T1000 (cell line): Measurements from ENCODE around the gene PLIN4.

Experiments
- DNase-seq: peaks from one replicate; lab custom pipeline; 2025; ENCODE audit warnings: mixed read lengths; lab: John Stamatoyannopoulos, UW

The PLIN4 gene

DNA sequence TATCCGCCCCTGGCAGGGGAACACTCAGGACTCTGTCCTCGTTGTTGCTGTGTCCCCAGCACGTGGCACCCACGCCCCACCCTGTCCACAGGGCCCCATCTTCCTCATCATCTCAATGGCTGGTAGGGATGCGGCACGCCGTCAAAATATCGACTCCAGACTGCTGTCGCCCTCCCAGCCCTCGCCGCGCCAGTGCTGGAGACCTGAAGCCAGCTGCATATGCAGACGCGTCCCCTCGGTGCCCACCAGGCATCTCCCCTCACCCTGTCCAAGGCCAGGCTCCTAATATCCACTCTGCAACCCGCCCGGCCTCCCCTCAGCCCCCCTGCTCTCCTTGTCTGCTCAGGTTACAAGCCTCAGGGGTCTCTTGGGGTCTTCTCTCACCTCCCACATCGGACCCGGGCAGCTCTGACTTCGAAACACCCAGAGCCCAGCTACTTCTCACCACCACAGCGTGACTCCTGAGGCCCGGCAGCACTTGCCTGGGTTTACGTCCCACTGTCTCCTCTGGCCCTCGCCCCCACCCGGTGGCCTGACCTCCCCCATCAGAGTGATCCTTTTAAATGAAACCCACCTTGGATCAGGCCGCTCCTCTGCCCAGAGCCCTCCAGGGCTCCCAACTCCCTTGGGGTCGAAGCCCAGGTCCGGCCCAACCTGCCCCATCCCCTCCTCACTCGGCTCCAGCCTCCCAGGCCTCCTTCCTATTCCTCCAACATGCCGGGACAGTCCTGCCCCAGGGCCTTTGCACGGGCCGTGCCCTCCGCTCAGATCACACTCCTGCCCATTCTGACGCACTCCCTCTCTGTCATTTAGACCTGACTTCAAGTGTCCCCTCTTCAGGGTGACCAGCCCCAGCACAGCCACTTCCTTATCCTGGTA, 12.5 kb downstream of the PLIN4 start:
- no peak for DNase-seq

GRCh38 chr19:4504891-4505569, 13.3 kb downstream of the PLIN4 start:
- DNase-seq = no peak

DNA sequence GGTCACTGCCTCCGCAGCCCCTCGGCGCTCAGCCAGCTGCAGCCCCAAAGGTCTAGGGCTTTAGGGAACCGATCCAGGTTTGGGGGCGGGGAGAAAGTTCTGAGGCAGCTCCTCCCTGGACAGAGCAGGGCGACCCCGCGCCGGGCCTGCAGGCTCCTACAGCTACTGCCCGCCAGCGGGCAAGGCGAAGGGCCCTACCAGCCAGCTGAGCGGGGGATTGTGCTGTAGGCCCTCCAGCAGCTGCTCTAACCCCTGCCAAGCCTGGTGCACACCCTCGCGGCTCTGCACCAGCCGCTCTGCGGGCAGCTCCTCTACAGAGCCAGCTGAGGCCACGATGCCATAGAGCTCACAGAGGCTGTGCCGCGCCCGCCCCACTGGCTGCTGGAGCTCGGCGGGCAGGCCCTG, 14.0 kb downstream of the PLIN4 start:
- DNase-seq = no peak

- no peak for DNase-seq
Measured at GRCh38 chr19:4503825-4504170, 14.5 kb downstream of the PLIN4 start.

DNA sequence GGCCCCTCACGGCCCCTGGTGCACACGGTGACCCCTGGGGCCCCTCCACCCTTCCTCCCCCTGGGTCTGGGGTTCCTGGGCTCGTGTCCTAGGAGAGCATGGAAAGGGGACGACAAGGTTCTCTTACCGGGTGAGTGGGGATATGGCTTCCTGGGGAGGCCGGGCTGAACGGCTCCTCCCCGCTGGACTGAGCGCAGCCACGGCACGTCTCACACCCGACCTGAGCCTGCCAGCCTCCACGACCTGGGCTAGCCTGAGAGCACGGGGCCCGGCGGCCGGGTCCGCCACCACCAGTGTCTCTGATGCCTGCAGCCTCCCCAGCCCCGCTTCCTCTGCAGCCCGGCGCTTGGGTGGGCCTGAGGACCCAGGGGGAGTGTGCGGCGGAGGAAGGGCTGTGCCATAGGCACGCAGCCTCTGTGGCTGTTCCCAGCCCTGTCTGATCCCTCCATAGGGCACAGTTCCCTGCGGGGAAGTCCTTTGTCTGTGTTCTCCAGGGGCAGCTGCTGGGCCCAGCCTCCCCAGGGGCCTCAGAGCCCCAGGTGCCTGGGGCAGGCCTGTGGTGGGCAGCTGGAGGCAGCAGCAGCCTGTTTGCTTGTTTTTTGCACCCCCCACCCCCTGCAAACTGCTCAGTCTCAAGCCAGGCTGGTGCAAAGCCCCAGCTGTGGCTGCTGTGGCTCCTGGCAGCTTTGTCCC, 15.0 kb downstream of the PLIN4 start:
- DNase-seq = no peak

DNA sequence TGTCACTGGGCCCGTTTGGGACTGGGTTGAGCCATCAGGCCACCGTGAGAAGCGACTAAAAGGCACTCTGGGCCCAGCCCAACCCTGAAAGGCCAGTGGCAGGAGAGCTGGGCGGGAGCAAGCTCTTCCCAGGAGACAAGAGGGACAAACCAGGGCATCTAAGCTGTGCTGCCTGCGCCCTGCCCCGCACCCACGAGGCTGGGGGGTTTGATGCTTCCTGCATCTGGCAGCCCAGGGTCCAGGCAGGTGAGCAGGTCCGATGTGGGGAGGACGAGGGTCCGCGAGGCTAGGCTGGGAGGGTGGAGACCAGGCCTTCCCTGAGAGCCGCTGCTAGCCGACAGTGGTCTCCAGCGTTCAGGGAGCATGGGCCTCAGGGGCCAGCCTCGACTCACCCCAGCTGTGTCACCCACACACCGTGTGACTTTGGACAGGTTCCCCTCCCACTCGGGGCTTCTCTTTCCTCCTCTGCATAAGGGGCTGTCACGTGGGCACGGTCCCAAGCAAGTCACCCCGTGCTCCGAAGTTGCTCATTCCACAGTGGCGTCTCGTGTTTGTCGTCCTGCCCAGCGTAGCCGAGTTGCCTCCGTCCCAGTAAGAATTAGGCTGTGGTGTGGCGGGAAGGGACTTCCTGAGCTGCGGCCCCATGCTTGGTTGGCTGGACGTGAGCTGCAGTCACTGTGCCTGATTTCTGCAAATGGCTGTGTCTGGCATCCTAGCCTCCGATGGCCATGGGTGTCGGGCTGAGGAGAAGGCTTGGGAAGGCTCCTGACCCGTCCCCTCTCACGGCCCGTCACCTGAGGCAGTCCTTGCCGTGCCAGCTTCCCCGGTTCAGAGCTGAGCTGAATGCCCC, 15.8 kb downstream of the PLIN4 start:
- no peak for DNase-seq

DNA sequence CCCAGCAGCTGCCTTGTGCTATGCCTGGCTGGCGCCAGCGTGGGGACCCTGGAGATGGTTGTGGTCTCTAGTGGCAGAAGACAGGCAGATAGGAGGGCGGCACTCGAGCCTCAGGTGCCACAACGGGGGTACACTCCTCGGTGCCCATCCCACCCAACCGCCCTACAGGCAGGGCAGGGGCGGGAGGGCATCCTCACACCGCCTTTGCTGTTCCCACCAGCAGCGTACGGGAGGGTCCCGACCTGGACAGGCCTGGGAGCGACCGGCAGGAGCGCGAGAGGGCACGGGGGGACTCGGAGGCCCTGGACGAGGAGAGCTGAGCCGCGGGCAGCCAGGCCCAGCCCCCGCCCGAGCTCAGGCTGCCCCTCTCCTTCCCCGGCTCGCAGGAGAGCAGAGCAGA, 16.6 kb downstream of the PLIN4 start:
- no peak for DNase-seq

- no peak for DNase-seq
Measured at GRCh38 chr19:4500841-4501591, 17.3 kb downstream of the PLIN4 start.

DNA sequence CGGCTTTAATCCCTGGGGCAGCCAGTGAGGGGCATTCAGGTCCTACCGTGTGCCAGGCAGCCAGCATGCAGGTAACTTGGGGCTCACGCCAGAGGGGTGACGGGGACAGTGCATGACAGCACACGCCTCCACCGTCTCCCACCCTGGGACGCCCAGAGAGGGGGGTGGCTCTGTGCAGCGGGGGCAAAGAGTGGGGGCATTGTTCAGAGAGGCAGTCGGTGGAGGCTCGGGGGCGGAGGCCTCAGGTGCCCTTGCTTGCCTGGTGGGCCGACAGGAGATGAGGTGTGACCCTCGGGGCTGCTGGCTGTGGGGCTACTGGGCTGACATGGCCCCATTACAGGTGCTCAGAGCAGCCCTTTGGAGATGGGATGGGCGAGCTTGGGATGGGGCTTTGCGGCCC, 18.4 kb downstream of the PLIN4 start:
- DNase-seq = no peak

DNA sequence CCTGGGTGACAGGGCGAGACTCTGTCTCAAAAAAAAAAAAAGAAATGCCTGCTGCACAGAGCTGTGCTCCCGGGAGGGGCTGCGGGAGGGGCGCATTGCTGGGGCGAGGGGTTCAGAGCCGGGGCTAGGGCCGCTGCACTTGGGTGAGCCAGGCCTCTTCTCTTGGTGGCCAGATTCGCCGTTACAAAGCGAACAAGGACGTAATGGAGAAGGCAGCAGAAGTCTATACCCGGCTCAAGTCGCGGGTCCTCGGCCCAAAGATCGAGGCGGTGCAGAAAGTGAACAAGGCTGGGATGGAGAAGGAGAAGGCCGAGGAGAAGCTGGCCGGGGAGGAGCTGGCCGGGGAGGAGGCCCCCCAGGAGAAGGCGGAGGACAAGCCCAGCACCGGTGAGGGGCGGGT, 19.0 kb downstream of the PLIN4 start:
- DNase-seq = no peak

DNA sequence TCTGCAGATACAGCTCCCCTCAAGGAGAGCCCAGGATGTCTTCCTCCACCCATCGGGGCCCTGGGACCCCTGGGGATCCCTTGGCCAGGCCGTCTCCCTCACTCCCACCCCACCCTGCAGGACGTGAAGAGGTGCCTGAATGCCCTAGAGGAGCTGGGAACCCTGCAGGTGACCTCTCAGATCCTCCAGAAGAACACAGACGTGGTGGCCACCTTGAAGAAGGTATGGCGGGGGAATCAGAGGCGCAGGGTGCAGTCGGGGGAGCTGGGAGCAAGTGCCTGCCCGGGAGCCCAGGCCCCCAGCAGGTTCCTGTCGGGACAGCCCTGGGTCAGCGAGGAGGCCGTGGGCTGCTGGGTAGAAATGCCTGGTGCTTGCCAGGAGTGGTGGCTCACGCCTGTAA, 19.6 kb downstream of the PLIN4 start:
- DNase-seq = no peak

GRCh38 chr19:4497770-4498389, 20.4 kb downstream of the PLIN4 start:
- no peak for DNase-seq

GRCh38 chr19:4496304-4496703, 22.0 kb downstream of the PLIN4 start:
- DNase-seq = no peak

- DNase-seq = no peak
Measured at GRCh38 chr19:4495471-4495870, 22.8 kb downstream of the PLIN4 start.

DNA sequence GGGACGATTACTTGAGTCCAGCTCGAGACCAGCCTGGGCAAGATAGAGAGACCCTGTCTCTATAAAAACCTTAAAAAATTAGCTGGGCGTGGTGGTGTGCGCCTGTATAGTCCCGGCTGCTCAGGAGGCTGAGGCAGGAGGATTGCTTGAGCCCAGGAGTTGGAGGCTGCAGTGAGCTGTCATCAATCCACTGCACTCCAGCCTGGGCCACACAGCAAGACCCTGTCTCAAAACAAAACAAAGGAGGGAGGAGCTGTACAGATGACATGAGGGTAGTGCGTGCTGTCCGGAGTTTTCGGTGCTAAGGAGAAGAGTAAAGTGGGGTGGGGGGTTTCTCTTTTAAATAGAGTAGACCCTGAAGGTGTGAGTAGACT, 23.6 kb downstream of the PLIN4 start:
- DNase-seq = no peak

- no peak for DNase-seq
Measured at GRCh38 chr19:4493929-4494690, 24.2 kb downstream of the PLIN4 start.

GRCh38 chr19:4493104-4493928, 25.0 kb downstream of the PLIN4 start:
- DNase-seq = no peak

- no peak for DNase-seq
Measured at GRCh38 chr19:4492337-4493103, 25.8 kb downstream of the PLIN4 start.
